CD14-positive monocyte (primary cell): ENCODE data around the gene TLK1. TPM values are rescaled to one million over a fixed set of nuclear protein-coding genes. Genes with fewer than 3 reads are reported as not detected.

Experiments
- DNase-seq, 3 donors: peaks; one replicate each; pipeline ENCODE4 v3.0.0-alpha.2; 2011 to 2022
- H2AFZ ChIP-seq: 2 replicates; pipeline ENCODE4 v1.6.0; 2012; ENCODE audit warnings: mild to moderate bottlenecking, low read depth, low read length, inconsistent platforms; ENCODE audit not compliant: insufficient read depth, poor library complexity, severe bottlenecking
- H3K27ac ChIP-seq, 2 donors: 1 replicate in 1 of 2; 2 replicates in 1 of 2; pipeline ENCODE4 v1.5.1; 2012 to 2013; ENCODE audit warnings: low read length in 2 of 2, control low read depth in 1 of 2, inconsistent platforms in 1 of 2, low read depth in 1 of 2, mild to moderate bottlenecking in 1 of 2
- H3K27me3 ChIP-seq, 2 donors: one replicate each; pipeline versions ENCODE4 v1.6.0 to v1.6.1; 2011 to 2013; ENCODE audit warnings: low read length in 2 of 2; ENCODE audit not compliant: control insufficient read depth in 2 of 2, insufficient read depth in 2 of 2
- H3K36me3 ChIP-seq, 2 donors: replicated peaks in 1 of 2; 1 replicate in 1 of 2; 2 replicates in 1 of 2; pipeline versions ENCODE4 v1.5.1 to v1.6.1; 2012 to 2013; ENCODE audit warnings: low read length in 2 of 2, control low read depth in 1 of 2, inconsistent platforms in 1 of 2, mild to moderate bottlenecking in 1 of 2; ENCODE audit not compliant: insufficient read depth in 2 of 2, control insufficient read depth in 1 of 2
- H3K4me1 ChIP-seq, 2 donors: 1 replicate in 1 of 2; 2 replicates in 1 of 2; pipeline versions ENCODE4 v1.5.1 to v1.6.1; 2012 to 2013; ENCODE audit warnings: low read length in 2 of 2, control low read depth in 1 of 2, inconsistent platforms in 1 of 2, mild to moderate bottlenecking in 1 of 2, moderate library complexity in 1 of 2; ENCODE audit not compliant: insufficient read depth in 2 of 2, control insufficient read depth in 1 of 2
- H3K4me2 ChIP-seq: replicated peaks from 2 replicates; pipeline ENCODE3; 2012; ENCODE audit warnings: low read length, moderate library complexity, mild to moderate bottlenecking; ENCODE audit not compliant: poor library complexity, severe bottlenecking; ENCODE audit errors: extremely low read depth
- H3K4me3 ChIP-seq, 3 experiments: fragments of 200-600 bp in 1 of 3; sonication (generic) in 1 of 3; replicated peaks in 1 of 3; 1 replicate in 2 of 3; 2 replicates in 1 of 3; pipeline ENCODE4 v1.5.1; 2011 to 2013; ENCODE audit warnings: low read length in 3 of 3, mild to moderate bottlenecking in 3 of 3, control low read depth in 2 of 3, low read depth in 2 of 3, inconsistent platforms in 1 of 3, moderate library complexity in 1 of 3
- H3K79me2 ChIP-seq: 2 replicates; pipeline ENCODE4 v1.6.0; 2012; ENCODE audit warnings: mild to moderate bottlenecking, control low read depth, inconsistent platforms, low read length, moderate library complexity; ENCODE audit not compliant: insufficient read depth
- H3K9ac ChIP-seq: 2 replicates; pipeline ENCODE4 v1.6.0; 2017; ENCODE audit warnings: low read length, mild to moderate bottlenecking; ENCODE audit not compliant: insufficient read depth, poor library complexity, severe bottlenecking
- H3K9me3 ChIP-seq, 2 donors: replicated peaks in 1 of 2; 1 replicate in 1 of 2; 2 replicates in 1 of 2; pipeline versions ENCODE4 v1.5.1 to v1.6.1; 2012 to 2013; ENCODE audit warnings: low read length in 2 of 2, control low read depth in 1 of 2; ENCODE audit not compliant: control insufficient read depth in 1 of 2, insufficient read depth in 1 of 2
- H4K20me1 ChIP-seq: 2 replicates; pipeline ENCODE4 v1.6.0; 2012; ENCODE audit warnings: mild to moderate bottlenecking, low read length, control low read depth, moderate library complexity; ENCODE audit not compliant: insufficient read depth
- H3K27ac Mint-ChIP-seq, 7 donors: one replicate each; pipeline ENCODE4 v1.8.0; 2020; ENCODE audit warnings: mild to moderate bottlenecking in 7 of 7, mixed read lengths in 7 of 7, moderate library complexity in 6 of 7, inconsistent platforms in 2 of 7
- H3K27me3 Mint-ChIP-seq, 3 donors: one replicate each; pipeline ENCODE4 v1.8.0; 2021 to 2022; ENCODE audit warnings: low read depth in 3 of 3, mild to moderate bottlenecking in 3 of 3, mixed read lengths in 3 of 3, moderate library complexity in 3 of 3, inconsistent platforms in 1 of 3
- H3K36me3 Mint-ChIP-seq, 2 donors: one replicate each; pipeline ENCODE4 v1.8.0; 2020; ENCODE audit warnings: mixed read lengths in 2 of 2, inconsistent platforms in 1 of 2, mild to moderate bottlenecking in 1 of 2
- H3K4me1 Mint-ChIP-seq: one replicate; pipeline ENCODE4 v1.8.0; 2020; ENCODE audit warnings: mild to moderate bottlenecking, mixed read lengths
- H3K4me3 Mint-ChIP-seq, 2 donors: one replicate each; pipeline ENCODE4 v1.8.0; 2020; ENCODE audit warnings: mild to moderate bottlenecking in 2 of 2, mixed read lengths in 2 of 2, moderate library complexity in 1 of 2
- H3K9me3 Mint-ChIP-seq, 7 donors: one replicate each; pipeline ENCODE4 v1.8.0; 2020 to 2022; ENCODE audit warnings: mixed read lengths in 7 of 7, mild to moderate bottlenecking in 6 of 7, moderate library complexity in 6 of 7, inconsistent platforms in 2 of 7
- WGBS: methylation state at CpG from one replicate; pipeline ENCODE4 v1.1.5; 2013; ENCODE audit warnings: missing lambda C conversion rate; ENCODE audit not compliant: insufficient coverage; 5-methylcytosine and 5-hydroxymethylcytosine counted together
- intact Hi-C, 2 donors: fragments of 100-400 bp; cut with micrococcal nuclease; formaldehyde crosslinking; loops; one replicate each; pipeline versions ENCODE4 v1.15.0 to v1.15.1; 2023
- polyA plus RNA-seq, 3 donors: library from polyadenylated mRNA; depleted of rRNA in 1 of 3; unstranded in 2 of 3; stranded (reverse) in 1 of 3; fragments of 300-500 nt in 2 of 3; fragments of >200 nt in 1 of 3; fragmentation: Illumina TruSeq in 2 of 3; gene quantifications; 1 replicate in 2 of 3; 2 replicates in 1 of 3; pipeline ENCODE4 v1.2.3, GENCODE V29; 2012 to 2021
- TF ChIP-seq, protein P1 (sequence below): fragments of 200-600 bp; IDR thresholded peaks from one replicate; pipeline ENCODE4 v1.8.0; 2022; ENCODE audit warnings: antibody characterized with exemption, mild to moderate bottlenecking

Gene TLK1
- polyA plus RNA-seq, 3 donors, result 6.3 to 20.0 (median 8.6) TPM

DNA sequence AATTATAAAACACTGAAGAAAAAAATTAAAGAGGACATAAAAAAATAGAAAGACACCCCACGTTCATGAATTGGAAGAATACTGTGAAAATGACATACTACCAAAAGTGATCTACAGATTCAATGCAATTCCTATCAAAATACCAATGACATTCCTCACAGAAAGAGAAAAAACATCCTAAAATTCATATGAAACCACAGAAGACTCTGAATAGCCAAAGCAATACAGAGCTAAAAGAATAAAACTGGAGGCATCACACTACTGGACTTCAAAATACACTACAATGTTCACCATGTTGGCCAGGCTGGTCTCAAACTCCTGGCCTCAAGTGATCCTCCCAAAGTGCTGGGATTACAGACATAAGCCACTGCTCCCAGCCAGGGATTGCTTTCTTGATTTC, 56.3 kb downstream of the TLK1 start:
- Histone ChIP-seq H3K9ac (no peak overlapping the region), H3K4me2 (no peak overlapping the region), H4K20me1 (peaks cover 68% of the 10 kb centered on the region), H3K27ac (no peak overlapping the region), H3K79me2 (peaks cover 96% of the 10 kb centered on the region), H2AFZ (no peak overlapping the region), H3K9me3 (peaks cover 3 to 10% of the 10 kb centered on the region in 2 donors), H3K36me3 (peaks cover 0 to 24% of the 10 kb centered on the region in 2 donors), H3K4me3 (no peak overlapping the region), H3K27me3 (no peaks in the 10 kb centered on the region), H3K4me1 (no peaks in the 10 kb centered on the region)
- Mint-ChIP-seq H3K9me3 (peaks cover 0 to 13% (median 6%) of the 10 kb centered on the region in 7 donors), H3K27ac (peak overlapping the region in 1 of 7 donors; percentile 10), H3K4me3 (no peak overlapping the region), H3K4me1 (peaks cover 3% of the 10 kb centered on the region), H3K36me3 (peaks cover 29 to 36% of the 10 kb centered on the region in 2 donors), H3K27me3 (no peaks in the 10 kb centered on the region)
- no peak for DNase-seq
- intact Hi-C loops, result no loop called here
- TF ChIP-seq, protein P1, sequence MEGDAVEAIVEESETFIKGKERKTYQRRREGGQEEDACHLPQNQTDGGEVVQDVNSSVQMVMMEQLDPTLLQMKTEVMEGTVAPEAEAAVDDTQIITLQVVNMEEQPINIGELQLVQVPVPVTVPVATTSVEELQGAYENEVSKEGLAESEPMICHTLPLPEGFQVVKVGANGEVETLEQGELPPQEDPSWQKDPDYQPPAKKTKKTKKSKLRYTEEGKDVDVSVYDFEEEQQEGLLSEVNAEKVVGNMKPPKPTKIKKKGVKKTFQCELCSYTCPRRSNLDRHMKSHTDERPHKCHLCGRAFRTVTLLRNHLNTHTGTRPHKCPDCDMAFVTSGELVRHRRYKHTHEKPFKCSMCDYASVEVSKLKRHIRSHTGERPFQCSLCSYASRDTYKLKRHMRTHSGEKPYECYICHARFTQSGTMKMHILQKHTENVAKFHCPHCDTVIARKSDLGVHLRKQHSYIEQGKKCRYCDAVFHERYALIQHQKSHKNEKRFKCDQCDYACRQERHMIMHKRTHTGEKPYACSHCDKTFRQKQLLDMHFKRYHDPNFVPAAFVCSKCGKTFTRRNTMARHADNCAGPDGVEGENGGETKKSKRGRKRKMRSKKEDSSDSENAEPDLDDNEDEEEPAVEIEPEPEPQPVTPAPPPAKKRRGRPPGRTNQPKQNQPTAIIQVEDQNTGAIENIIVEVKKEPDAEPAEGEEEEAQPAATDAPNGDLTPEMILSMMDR, result no peak
- WGBS, result no CpG with 5 or more reads among the region's 1 CpG

DNA sequence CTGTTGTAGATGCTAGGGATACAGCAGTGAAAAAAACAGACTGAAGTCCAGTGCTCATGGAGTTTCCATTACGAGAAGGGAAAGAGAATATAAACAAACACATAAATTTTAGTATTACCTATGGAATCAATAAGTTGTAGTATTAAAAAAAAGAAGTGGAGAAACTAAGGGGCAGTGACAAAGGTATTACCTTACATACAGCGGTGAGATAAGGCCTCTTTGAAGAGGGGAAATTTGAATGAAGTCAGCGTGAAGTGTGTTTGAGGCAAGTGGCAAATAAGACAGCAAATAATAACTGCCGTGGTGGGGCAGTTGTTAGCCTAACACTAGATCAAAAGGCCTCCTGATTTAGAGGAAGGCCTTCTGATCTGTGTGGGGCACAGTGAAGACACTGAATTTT, 57.9 kb downstream of the TLK1 start:
- TF ChIP-seq, protein P1, result no peak
- no peaks in the 10 kb centered on the region for H3K4me1 ChIP-seq
- peaks cover 0 to 40% of the 10 kb centered on the region in 2 donors for H3K36me3 ChIP-seq
- peaks cover 4 to 26% of the 10 kb centered on the region in 2 donors for H3K9me3 ChIP-seq
- 100% methylated on average over 1 of the region's 4 CpGs for WGBS
- peaks cover 96% of the 10 kb centered on the region for H3K79me2 ChIP-seq
- peaks cover 67% of the 10 kb centered on the region for H4K20me1 ChIP-seq
- peaks cover 33 to 47% of the 10 kb centered on the region in 2 donors for H3K36me3 Mint-ChIP-seq
- H3K4me1 Mint-ChIP-seq, result peaks cover 1% of the 10 kb centered on the region
- H3K9me3 Mint-ChIP-seq, result peaks cover 7 to 27% (median 16%) of the 10 kb centered on the region in 7 donors
- H3K27ac ChIP-seq, result no peak overlapping the region
- H2AFZ ChIP-seq, result no peak overlapping the region
- no peak overlapping the region for H3K4me2 ChIP-seq
- no peak overlapping the region for H3K4me3 ChIP-seq
- DNase-seq, result no peak
- H3K27ac Mint-ChIP-seq, result peak overlapping the region in 2 of 7 donors; percentile 58 to 81
- H3K9ac ChIP-seq, result no peak overlapping the region
- intact Hi-C loops, result no loop called here
- H3K27me3 ChIP-seq, result no peaks in the 10 kb centered on the region
- H3K27me3 Mint-ChIP-seq, result no peaks in the 10 kb centered on the region
- no peak overlapping the region for H3K4me3 Mint-ChIP-seq
